WTC11 (cell line): ENCODE results near the gene GATM. TPM values are rescaled to one million over a fixed set of nuclear protein-coding genes. Genes with fewer than 3 reads are reported as not detected.

Experiments used
- ATAC-seq: fragments of 200-7000 bp; cut with Tn5 transposase; 2 replicates; pipeline ENCODE4 v1.10.0; 2021; ENCODE audit warnings: mild to moderate bottlenecking, moderate library complexity
- CTCF ChIA-PET: fragments of 300-600 bp; sonication (Branson Sonifier 250); formaldehyde crosslinking; loops from one replicate; lab custom pipeline; 2021; ENCODE audit warnings: antibody characterized with exemption; lab: Charles Lee
- POLR2A ChIA-PET: fragments of 350-600 bp; sonication (Branson Sonifier 250); formaldehyde crosslinking; loops from one replicate; lab custom pipeline; 2021; ENCODE audit warnings: antibody characterized with exemption; lab: Charles Lee
- DNase-seq: peaks from one replicate; pipeline ENCODE4 v3.0.0; 2021; ENCODE audit warnings: low spot score
- H3K27ac Mint-ChIP-seq: 2 replicates; pipeline ENCODE4 v1.8.0; 2021; ENCODE audit warnings: mixed read lengths
- H3K27me3 Mint-ChIP-seq: 2 replicates; pipeline ENCODE4 v1.8.0; 2021; ENCODE audit warnings: low read depth, mild to moderate bottlenecking, moderate library complexity, mixed read lengths
- H3K36me3 Mint-ChIP-seq: 2 replicates; pipeline ENCODE4 v1.8.0; 2021; ENCODE audit warnings: mixed read lengths
- H3K4me1 Mint-ChIP-seq: 2 replicates; pipeline ENCODE4 v1.8.0; 2022; ENCODE audit warnings: mixed read lengths
- H3K4me3 Mint-ChIP-seq: 2 replicates; pipeline ENCODE4 v1.8.0; 2021; ENCODE audit warnings: mild to moderate bottlenecking, moderate library complexity, mixed read lengths
- H3K9me3 Mint-ChIP-seq: 2 replicates; pipeline ENCODE4 v1.8.0; 2021; ENCODE audit warnings: mixed read lengths
- ARID4B ChIP-seq: sonication (generic); formaldehyde crosslinking; IDR thresholded peaks from 2 replicates; pipeline ENCODE4 v1.8.0; 2023; ENCODE audit warnings: missing genetic modification reagents, mild to moderate bottlenecking, borderline replicate concordance
- ATF3 ChIP-seq: sonication (generic); formaldehyde crosslinking; conservative IDR thresholded peaks from 2 replicates; pipeline ENCODE4 v1.8.1; 2022; ENCODE audit warnings: mild to moderate bottlenecking, missing genetic modification reagents
- ATF6 ChIP-seq: sonication (generic); formaldehyde crosslinking; IDR thresholded peaks from 2 replicates; pipeline ENCODE4 v1.8.1; 2023; ENCODE audit warnings: mild to moderate bottlenecking, missing genetic modification reagents
- CREB1 ChIP-seq: sonication (generic); formaldehyde crosslinking; IDR thresholded peaks from 2 replicates; pipeline ENCODE4 v1.8.0; 2023; ENCODE audit warnings: mild to moderate bottlenecking, missing genetic modification reagents
- E2F5 ChIP-seq: sonication (generic); formaldehyde crosslinking; IDR thresholded peaks from 2 replicates; pipeline ENCODE4 v1.8.1; 2022; ENCODE audit warnings: mild to moderate bottlenecking, moderate library complexity, missing genetic modification reagents
- ERG ChIP-seq: fragments of 250-450 bp; sonication (Bioruptor Pico); IDR thresholded peaks from 2 replicates; pipeline ENCODE4 v1.8.0; 2021; ENCODE audit warnings: mild to moderate bottlenecking
- ESRRA ChIP-seq: sonication (generic); formaldehyde crosslinking; IDR thresholded peaks from 2 replicates; pipeline ENCODE4 v1.8.1; 2022; ENCODE audit warnings: mild to moderate bottlenecking, missing genetic modification reagents, borderline replicate concordance
- FOXP1 ChIP-seq: sonication (generic); formaldehyde crosslinking; IDR thresholded peaks from 2 replicates; pipeline ENCODE4 v1.8.0; 2022; ENCODE audit warnings: missing genetic modification reagents, mild to moderate bottlenecking, moderate library complexity, borderline replicate concordance
- GABPB1 ChIP-seq: sonication (generic); formaldehyde crosslinking; IDR thresholded peaks from 2 replicates; pipeline ENCODE4 v1.8.1; 2023; ENCODE audit warnings: mild to moderate bottlenecking, missing genetic modification reagents
- JUN ChIP-seq: sonication (generic); formaldehyde crosslinking; IDR thresholded peaks from 2 replicates; pipeline ENCODE4 v1.8.0; 2023; ENCODE audit warnings: mild to moderate bottlenecking, missing genetic modification reagents
- NFATC4 ChIP-seq: fragments of 250-450 bp; sonication (Bioruptor Pico); IDR thresholded peaks from 2 replicates; pipeline ENCODE4 v1.9.0; 2021; ENCODE audit warnings: mild to moderate bottlenecking
- NFE2L1 ChIP-seq: sonication (generic); formaldehyde crosslinking; IDR thresholded peaks from 2 replicates; pipeline ENCODE4 v1.8.1; 2023; ENCODE audit warnings: missing genetic modification reagents
- NR1H2 ChIP-seq: sonication (generic); formaldehyde crosslinking; IDR thresholded peaks from 2 replicates; pipeline ENCODE4 v1.9.0; 2021; ENCODE audit warnings: mild to moderate bottlenecking, moderate library complexity, missing genetic modification reagents
- PRRX2 ChIP-seq: fragments of 250-450 bp; sonication (Bioruptor Pico); IDR thresholded peaks from 2 replicates; pipeline ENCODE4 v1.8.0; 2021; ENCODE audit warnings: mild to moderate bottlenecking
- RORB ChIP-seq: fragments of 250-450 bp; sonication (Bioruptor Pico); IDR thresholded peaks from 2 replicates; pipeline ENCODE4 v1.9.0; 2021; ENCODE audit warnings: mild to moderate bottlenecking
- SMAD4 ChIP-seq: sonication (generic); formaldehyde crosslinking; IDR thresholded peaks from 2 replicates; pipeline ENCODE4 v1.8.0; 2022; ENCODE audit warnings: mild to moderate bottlenecking, missing genetic modification reagents
- ZMAT4 ChIP-seq: fragments of 250-450 bp; sonication (Bioruptor Pico); IDR thresholded peaks from 2 replicates; pipeline ENCODE4 v1.9.0; 2021; ENCODE audit warnings: mild to moderate bottlenecking
- ZNF232 ChIP-seq: sonication (generic); formaldehyde crosslinking; IDR thresholded peaks from 2 replicates; pipeline ENCODE4 v1.8.0; 2022; ENCODE audit warnings: mild to moderate bottlenecking, missing genetic modification reagents
- ZSCAN18 ChIP-seq: fragments of 250-450 bp; sonication (Bioruptor Pico); IDR thresholded peaks from 2 replicates; pipeline ENCODE4 v2.1.2; 2022; ENCODE audit warnings: mild to moderate bottlenecking, moderate library complexity
- total RNA-seq: library from RNA; stranded (reverse); gene quantifications from 3 replicates; pipeline ENCODE4 v1.2.3, GENCODE V29; 2021

Gene GATM
- total RNA-seq, 1 experiment from 2014 or later: 10.1 TPM

- TF ChIP-seq CREB1 (CRISPR knock-in tag) (no peak), SMAD4 (CRISPR knock-in tag) (no peak), ZNF232 (CRISPR knock-in tag) (no peak), E2F5 (CRISPR knock-in tag) (no peak), ZMAT4 (CRISPR knock-in tag) (no peak), RORB (CRISPR knock-in tag) (no peak), ZSCAN18 (CRISPR knock-in tag) (no peak), PRRX2 (no peak), ATF3 (CRISPR knock-in tag) (no peak), ARID4B (CRISPR knock-in tag) (no peak), ATF6 (no peak), NFE2L1 (CRISPR knock-in tag) (no peak), NFATC4 (no peak), NR1H2 (CRISPR knock-in tag) (no peak), ERG (no peak), GABPB1 (CRISPR knock-in tag) (no peak), ESRRA (CRISPR knock-in tag) (no peak), FOXP1 (CRISPR knock-in tag) (no peak; the same call in 1 of the 2 replicates), JUN (no peak)
- peak; percentile 24 for DNase-seq
- H3K9me3 Mint-ChIP-seq: peaks cover 3% of the 10 kb centered on the region; the same call in 1 of the 2 replicates
- H3K36me3 Mint-ChIP-seq: peaks cover 7% of the 10 kb centered on the region; the same call in 1 of the 2 replicates
- peak overlapping the region; percentile 83 for H3K4me3 Mint-ChIP-seq
- H3K4me1 Mint-ChIP-seq: peaks cover 12% of the 10 kb centered on the region
- no peak overlapping the region for H3K27ac Mint-ChIP-seq
- peak; percentile 40 for ATAC-seq
- H3K27me3 Mint-ChIP-seq: peaks cover 84% of the 10 kb centered on the region
- CTCF ChIA-PET: interaction anchor here (0.7 to 1.6 kb wide), 7 partner anchors 16 to 649 kb away, joined by 3 to 7 read pairs (median 4); a partner anchor contains a TSS
- POLR2A ChIA-PET: interaction anchor here (0.6 to 1.6 kb wide), 2 partner anchors 24 to 213 kb away, joined by 3 to 7 read pairs; a partner anchor contains a TSS
These were observed 665 bp downstream of the GATM start for GRCh38 chr15:45377609-45378148.
